ENCODE data around the gene PAX6. TPM values are rescaled to one million over a fixed set of nuclear protein-coding genes. Genes with fewer than 3 reads are reported as not detected.
"Not testable (repeated sequence)": the region's sequence is repeated elsewhere in the genome, so short reads cannot be mapped to it uniquely, and the experiment has no call there.

Gene PAX6
- polyA plus RNA-seq, 3 donors from 2014 or later = not detected

- no peak overlapping the region for H3K4me3 Mint-ChIP-seq
- H3K4me1 Mint-ChIP-seq = no peaks in the 10 kb centered on the region
- no peaks in the 10 kb centered on the region for H3K9me3 Mint-ChIP-seq
- DNase-seq = no peak
- H3K36me3 Mint-ChIP-seq = peaks cover 19 to 31% (median 27%) of the 10 kb centered on the region in 3 donors
- peak overlapping the region in 1 of 6 donors; percentile 16 for H3K27ac Mint-ChIP-seq
- H3K27me3 Mint-ChIP-seq (ENCODE audit: low read depth in 3 of 3) = peaks cover 0 to 1% (median 0%) of the 10 kb centered on the region in 3 donors
Observed at GRCh38 chr11:31779374-31779791, 31.7 kb downstream of the PAX6 start.

- Mint-ChIP-seq H3K27ac (no peak overlapping the region), H3K4me3 (no peak overlapping the region), H3K36me3 (peaks cover 11 to 22% (median 17%) of the 10 kb centered on the region in 3 donors), H3K9me3 (no peaks in the 10 kb centered on the region), H3K4me1 (no peaks in the 10 kb centered on the region), H3K27me3 (ENCODE audit: low read depth in 3 of 3) (peaks cover 0 to 2% (median 0%) of the 10 kb centered on the region in 3 donors)
- no peak for DNase-seq
Observed at GRCh38 chr11:31772412-31772811, 38.7 kb downstream of the PAX6 start.

GRCh38 chr11:31770011-31770700 is 41.0 kb downstream of the PAX6 start:
- no peak for DNase-seq
- peaks cover 0 to 2% (median 0%) of the 10 kb centered on the region in 3 donors for H3K27me3 Mint-ChIP-seq (ENCODE audit: low read depth in 3 of 3)
- H3K4me3 Mint-ChIP-seq = no peak overlapping the region
- H3K36me3 Mint-ChIP-seq = peaks cover 10 to 21% (median 17%) of the 10 kb centered on the region in 3 donors
- H3K9me3 Mint-ChIP-seq = no peaks in the 10 kb centered on the region
- no peak overlapping the region for H3K27ac Mint-ChIP-seq
- H3K4me1 Mint-ChIP-seq = no peaks in the 10 kb centered on the region

- no peak for DNase-seq
- H3K27me3 Mint-ChIP-seq (ENCODE audit: low read depth in 3 of 3) = peaks cover 0 to 2% (median 0%) of the 10 kb centered on the region in 3 donors
- H3K4me1 Mint-ChIP-seq = no peaks in the 10 kb centered on the region
- H3K27ac Mint-ChIP-seq = no peak overlapping the region
- H3K4me3 Mint-ChIP-seq = no peak overlapping the region
- H3K36me3 Mint-ChIP-seq = peaks cover 10 to 21% (median 17%) of the 10 kb centered on the region in 3 donors
- no peaks in the 10 kb centered on the region for H3K9me3 Mint-ChIP-seq
Observed at GRCh38 chr11:31768749-31769640, 42.1 kb downstream of the PAX6 start.

- H3K27me3 Mint-ChIP-seq (ENCODE audit: low read depth in 3 of 3) = peaks cover 0 to 2% (median 0%) of the 10 kb centered on the region in 3 donors
Observed at GRCh38 chr11:31767685-31768084, 43.4 kb downstream of the PAX6 start.

GRCh38 chr11:31767066-31767465 is 44.1 kb downstream of the PAX6 start:
- peaks cover 0 to 6% (median 4%) of the 10 kb centered on the region in 3 donors for H3K36me3 Mint-ChIP-seq
- no peaks in the 10 kb centered on the region for H3K4me1 Mint-ChIP-seq
- H3K27me3 Mint-ChIP-seq (ENCODE audit: low read depth in 3 of 3) = peaks cover 0 to 2% (median 0%) of the 10 kb centered on the region in 3 donors
- no peak overlapping the region for H3K27ac Mint-ChIP-seq
- DNase-seq = no peak
- H3K4me3 Mint-ChIP-seq = no peak overlapping the region
- H3K9me3 Mint-ChIP-seq = no peaks in the 10 kb centered on the region

More at GRCh38 chr11:31767685-31768084, 43.4 kb downstream of the PAX6 start:
- no peak overlapping the region for H3K4me3 Mint-ChIP-seq
- peaks cover 4 to 10% (median 8%) of the 10 kb centered on the region in 3 donors for H3K36me3 Mint-ChIP-seq
- peak overlapping the region in 1 of 6 donors; percentile 18 for H3K27ac Mint-ChIP-seq
- no peaks in the 10 kb centered on the region for H3K4me1 Mint-ChIP-seq
- H3K9me3 Mint-ChIP-seq = no peaks in the 10 kb centered on the region
- DNase-seq = no peak

- Mint-ChIP-seq H3K4me3 (no peak overlapping the region), H3K27me3 (ENCODE audit: low read depth in 3 of 3) (peaks cover 0 to 2% (median 0%) of the 10 kb centered on the region in 3 donors), H3K9me3 (no peaks in the 10 kb centered on the region), H3K36me3 (no peaks in the 10 kb centered on the region), H3K4me1 (no peaks in the 10 kb centered on the region), H3K27ac (no peak overlapping the region)
- DNase-seq = no peak
Observed at GRCh38 chr11:31764766-31765165, 46.4 kb downstream of the PAX6 start.

GRCh38 chr11:31764261-31764660 is 46.9 kb downstream of the PAX6 start:
- DNase-seq = no peak
- H3K4me3 Mint-ChIP-seq = no peak overlapping the region
- no peak overlapping the region for H3K27ac Mint-ChIP-seq
- H3K36me3 Mint-ChIP-seq = no peaks in the 10 kb centered on the region
- H3K9me3 Mint-ChIP-seq = no peaks in the 10 kb centered on the region
- peaks cover 0 to 2% (median 0%) of the 10 kb centered on the region in 3 donors for H3K27me3 Mint-ChIP-seq (ENCODE audit: low read depth in 3 of 3)
- no peaks in the 10 kb centered on the region for H3K4me1 Mint-ChIP-seq

GRCh38 chr11:31763296-31763695 is 47.8 kb downstream of the PAX6 start:
- Mint-ChIP-seq H3K36me3 (no peaks in the 10 kb centered on the region), H3K27ac (no peak overlapping the region), H3K9me3 (no peaks in the 10 kb centered on the region), H3K27me3 (ENCODE audit: low read depth in 3 of 3) (peaks cover 0 to 2% (median 0%) of the 10 kb centered on the region in 3 donors), H3K4me1 (no peaks in the 10 kb centered on the region), H3K4me3 (no peak overlapping the region)
- DNase-seq = no peak

GRCh38 chr11:31761636-31762035 is 49.5 kb downstream of the PAX6 start:
- no peaks in the 10 kb centered on the region for H3K36me3 Mint-ChIP-seq
- no peaks in the 10 kb centered on the region for H3K4me1 Mint-ChIP-seq
- no peak overlapping the region for H3K27ac Mint-ChIP-seq
- no peaks in the 10 kb centered on the region for H3K9me3 Mint-ChIP-seq
- no peak overlapping the region for H3K4me3 Mint-ChIP-seq
- DNase-seq = no peak
- no peaks in the 10 kb centered on the region for H3K27me3 Mint-ChIP-seq (ENCODE audit: low read depth in 3 of 3)

- Mint-ChIP-seq H3K27ac (no peak overlapping the region), H3K36me3 (peaks cover 0 to 4% (median 3%) of the 10 kb centered on the region in 3 donors), H3K4me3 (no peak overlapping the region), H3K27me3 (ENCODE audit: low read depth in 3 of 3) (no peaks in the 10 kb centered on the region), H3K4me1 (no peaks in the 10 kb centered on the region), H3K9me3 (no peaks in the 10 kb centered on the region)
- DNase-seq = no peak
Observed at GRCh38 chr11:31757260-31757835, 53.8 kb downstream of the PAX6 start.

- H3K36me3 Mint-ChIP-seq = peaks cover 0 to 10% (median 3%) of the 10 kb centered on the region in 3 donors
- H3K27ac Mint-ChIP-seq = no peak overlapping the region
- peaks cover 0 to 11% (median 5%) of the 10 kb centered on the region in 6 donors for H3K9me3 Mint-ChIP-seq
- no peak for DNase-seq
- H3K4me1 Mint-ChIP-seq = no peaks in the 10 kb centered on the region
- no peak overlapping the region for H3K4me3 Mint-ChIP-seq
- no peaks in the 10 kb centered on the region for H3K27me3 Mint-ChIP-seq (ENCODE audit: low read depth in 3 of 3)
Observed at GRCh38 chr11:31747581-31747980, 63.5 kb downstream of the PAX6 start.

GRCh38 chr11:31740731-31741368 is 70.3 kb downstream of the PAX6 start:
- H3K27me3 Mint-ChIP-seq (ENCODE audit: low read depth in 3 of 3); DNase-seq; H3K27ac Mint-ChIP-seq; H3K4me1 Mint-ChIP-seq; H3K4me3 Mint-ChIP-seq: not testable (repeated sequence)
- peaks cover 0 to 10% (median 7%) of the 10 kb centered on the region in 3 donors for H3K36me3 Mint-ChIP-seq
- peaks cover 15 to 49% (median 29%) of the 10 kb centered on the region in 6 donors for H3K9me3 Mint-ChIP-seq

All from immature natural killer cell (primary cell).